Measurements from ENCODE around the gene NXT2.

- TF ChIP-seq, protein P1, sequence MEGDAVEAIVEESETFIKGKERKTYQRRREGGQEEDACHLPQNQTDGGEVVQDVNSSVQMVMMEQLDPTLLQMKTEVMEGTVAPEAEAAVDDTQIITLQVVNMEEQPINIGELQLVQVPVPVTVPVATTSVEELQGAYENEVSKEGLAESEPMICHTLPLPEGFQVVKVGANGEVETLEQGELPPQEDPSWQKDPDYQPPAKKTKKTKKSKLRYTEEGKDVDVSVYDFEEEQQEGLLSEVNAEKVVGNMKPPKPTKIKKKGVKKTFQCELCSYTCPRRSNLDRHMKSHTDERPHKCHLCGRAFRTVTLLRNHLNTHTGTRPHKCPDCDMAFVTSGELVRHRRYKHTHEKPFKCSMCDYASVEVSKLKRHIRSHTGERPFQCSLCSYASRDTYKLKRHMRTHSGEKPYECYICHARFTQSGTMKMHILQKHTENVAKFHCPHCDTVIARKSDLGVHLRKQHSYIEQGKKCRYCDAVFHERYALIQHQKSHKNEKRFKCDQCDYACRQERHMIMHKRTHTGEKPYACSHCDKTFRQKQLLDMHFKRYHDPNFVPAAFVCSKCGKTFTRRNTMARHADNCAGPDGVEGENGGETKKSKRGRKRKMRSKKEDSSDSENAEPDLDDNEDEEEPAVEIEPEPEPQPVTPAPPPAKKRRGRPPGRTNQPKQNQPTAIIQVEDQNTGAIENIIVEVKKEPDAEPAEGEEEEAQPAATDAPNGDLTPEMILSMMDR (IDR thresholded peaks at IDR 0.05), result no peak
- TF ChIP-seq POLR2A (IDR thresholded peaks at IDR 0.05), result no peak
Measured at GRCh38 chrX:109590176-109590575, 53.5 kb downstream of the NXT2 start.
